NCI-H1436 (cell line): ENCODE measurements around the gene PPHLN1.

Experiments used
- DNase-seq: peaks from one replicate; lab custom pipeline; 2025; lab: John Stamatoyannopoulos, UW

The PPHLN1 gene, protein sequence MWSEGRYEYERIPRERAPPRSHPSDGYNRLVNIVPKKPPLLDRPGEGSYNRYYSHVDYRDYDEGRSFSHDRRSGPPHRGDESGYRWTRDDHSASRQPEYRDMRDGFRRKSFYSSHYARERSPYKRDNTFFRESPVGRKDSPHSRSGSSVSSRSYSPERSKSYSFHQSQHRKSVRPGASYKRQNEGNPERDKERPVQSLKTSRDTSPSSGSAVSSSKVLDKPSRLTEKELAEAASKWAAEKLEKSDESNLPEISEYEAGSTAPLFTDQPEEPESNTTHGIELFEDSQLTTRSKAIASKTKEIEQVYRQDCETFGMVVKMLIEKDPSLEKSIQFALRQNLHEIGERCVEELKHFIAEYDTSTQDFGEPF

DNA sequence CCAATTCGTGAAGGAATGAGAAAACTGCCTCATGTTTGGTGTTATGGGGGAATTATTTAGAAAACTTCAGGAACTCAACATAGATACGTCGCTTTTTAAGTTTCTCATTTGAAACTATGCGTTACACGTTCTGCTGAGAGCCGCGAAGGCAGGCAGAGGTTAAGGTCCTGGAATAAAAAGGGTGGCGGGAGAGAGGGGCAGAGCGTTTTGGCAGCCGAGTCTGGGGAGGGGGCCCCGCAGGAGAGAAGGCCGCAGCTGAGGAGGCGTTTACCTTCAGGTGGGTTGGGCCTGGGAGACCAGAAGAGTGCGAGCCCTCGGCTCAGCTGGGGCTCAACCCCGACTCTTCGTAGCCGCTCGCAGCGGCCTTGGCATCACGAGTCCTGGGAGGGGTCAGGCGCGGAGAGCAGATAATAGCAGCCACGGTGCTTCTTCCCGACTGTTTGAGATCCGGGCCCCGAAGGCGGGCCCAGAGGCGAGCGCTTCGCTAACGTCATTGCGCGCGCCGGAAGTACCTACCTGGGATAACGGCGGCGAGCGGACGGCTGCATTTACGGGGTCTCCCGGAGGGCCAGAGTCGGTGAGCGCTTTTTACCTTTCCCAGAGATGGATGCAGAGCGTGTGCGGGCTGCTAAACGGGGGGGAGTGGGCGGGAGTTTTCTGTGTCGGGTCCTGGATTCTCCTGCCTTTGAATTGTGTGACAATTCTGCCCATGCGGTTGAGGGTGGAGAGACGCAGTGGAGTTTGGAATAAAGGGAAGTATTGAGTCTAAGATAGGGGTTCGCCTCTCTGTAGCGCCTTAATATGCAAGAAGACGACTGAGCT is at the start of gene PPHLN1, which contains the start of gene ZCRB1:
TSS of gene PPHLN1 (plus strand) at position 515 of the 822 bp plus-strand sequence. CDS start 9,736 bp downstream, outside the sequence.
TSS of gene ZCRB1 (minus strand) at position 442 of the 822 bp plus-strand sequence. CDS start 1,992 bp downstream, outside the sequence.
- DNase-seq, result peak; percentile 62

DNA sequence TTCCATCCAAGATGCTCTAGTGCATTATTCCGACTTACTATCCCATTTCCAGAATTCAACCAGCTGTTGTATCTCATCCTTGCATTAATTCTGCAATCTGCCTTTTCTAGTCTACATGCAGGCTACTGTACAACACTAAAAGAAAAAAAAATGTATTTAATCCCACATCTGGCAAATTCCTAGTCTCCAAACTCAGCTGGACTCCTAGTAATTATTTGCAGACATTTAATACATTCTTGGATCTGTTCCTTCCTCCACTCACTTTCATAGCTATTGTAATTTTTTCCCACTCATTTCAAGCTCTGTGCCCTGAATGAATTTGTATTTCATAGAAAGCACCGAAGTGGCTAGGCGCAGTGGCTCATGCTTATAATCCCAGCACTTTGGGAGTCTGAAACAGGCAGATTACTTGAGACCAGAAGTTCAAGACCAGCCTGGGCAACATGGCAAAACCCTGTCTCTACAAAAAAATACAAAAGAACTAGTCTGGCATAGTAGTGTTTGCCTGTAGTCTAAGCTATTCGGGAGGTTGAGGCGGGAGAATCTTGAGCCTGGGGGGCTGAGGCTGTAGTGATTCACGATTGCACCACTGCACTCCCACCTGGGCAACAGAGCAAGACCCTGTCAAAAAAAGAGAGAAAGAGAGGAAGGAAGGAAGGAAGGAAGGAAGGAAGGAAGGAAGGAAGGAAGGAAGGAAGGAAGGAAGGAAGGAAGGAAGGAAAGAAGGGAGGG is 48.4 kb upstream of the PPHLN1 start:
- no peak for DNase-seq

DNA sequence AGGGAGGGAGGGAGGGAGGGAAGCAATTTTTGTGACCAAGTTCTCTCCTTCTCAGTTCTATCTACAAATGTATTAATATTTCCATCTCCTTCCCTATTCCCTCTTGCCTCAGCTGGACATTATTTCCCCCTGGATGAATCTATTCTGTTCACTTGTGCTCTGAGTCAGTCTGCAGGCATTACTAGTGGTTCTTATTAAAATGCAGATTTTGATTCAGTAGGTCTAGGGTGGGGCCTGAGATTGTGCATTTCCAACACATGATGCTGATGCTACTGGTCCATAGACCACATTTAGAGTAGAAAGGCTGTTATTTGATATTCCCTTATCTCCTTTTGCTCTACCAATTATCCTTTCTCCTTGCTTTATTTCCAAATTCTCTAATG is 47.8 kb upstream of the PPHLN1 start:
- no peak for DNase-seq

DNA sequence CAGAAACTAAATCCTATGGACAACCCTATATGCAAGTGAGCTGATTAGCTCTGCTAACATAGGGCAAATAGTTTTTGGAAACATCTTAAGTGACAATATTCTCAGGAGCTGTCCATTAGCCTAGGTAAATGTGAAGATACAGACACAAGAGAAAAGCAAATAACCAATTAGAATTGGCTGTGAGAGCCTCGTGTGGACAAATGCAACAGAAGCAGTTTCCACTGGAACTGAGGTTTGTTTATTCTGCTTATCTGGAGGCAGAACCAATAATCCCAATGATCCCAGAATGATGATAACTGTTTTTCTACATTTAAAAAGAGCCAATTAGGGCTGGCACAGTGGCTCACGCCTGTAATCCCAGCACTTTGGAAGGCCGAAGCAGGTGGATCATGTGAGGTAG is 44.7 kb upstream of the PPHLN1 start:
- no peak for DNase-seq

DNA sequence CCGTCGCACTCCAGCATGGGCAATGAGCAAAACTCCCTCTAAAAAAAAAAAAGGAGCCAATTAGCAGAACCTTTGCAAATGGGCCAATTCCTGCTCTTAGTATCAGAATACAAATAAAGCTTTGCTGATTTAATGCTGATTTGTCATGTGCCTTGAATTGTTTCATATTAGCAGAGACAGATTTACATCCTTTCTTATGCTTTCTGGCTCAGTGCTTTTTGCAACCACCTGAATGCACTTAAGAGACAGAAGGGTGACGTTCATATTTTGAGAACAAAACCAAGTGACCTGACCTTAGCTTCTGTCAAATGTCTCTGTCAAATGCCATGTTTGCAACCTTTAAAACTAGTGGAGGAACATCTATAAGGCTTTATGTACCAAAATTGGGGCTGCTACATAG is 44.1 kb upstream of the PPHLN1 start:
- no peak for DNase-seq

DNA sequence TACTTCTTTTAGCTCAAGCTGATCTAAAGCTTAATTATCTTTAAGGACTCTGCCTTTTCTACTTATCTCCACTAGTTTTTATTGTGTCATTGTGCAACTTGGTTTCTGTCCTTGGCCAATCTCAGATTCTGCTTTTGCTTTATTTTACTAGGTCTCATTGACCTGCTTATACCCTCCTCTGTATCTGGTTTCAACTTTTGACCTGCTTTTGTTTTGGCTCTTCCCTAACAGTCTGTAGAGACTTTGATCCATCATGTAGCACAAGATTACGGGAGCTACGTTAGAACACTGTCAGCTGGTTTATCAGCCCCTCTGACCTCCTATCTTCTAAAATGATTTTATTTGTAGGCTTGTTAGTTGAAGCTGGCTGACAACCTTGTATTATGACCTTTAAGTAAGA is 43.7 kb upstream of the PPHLN1 start:
- DNase-seq, result no peak

DNA sequence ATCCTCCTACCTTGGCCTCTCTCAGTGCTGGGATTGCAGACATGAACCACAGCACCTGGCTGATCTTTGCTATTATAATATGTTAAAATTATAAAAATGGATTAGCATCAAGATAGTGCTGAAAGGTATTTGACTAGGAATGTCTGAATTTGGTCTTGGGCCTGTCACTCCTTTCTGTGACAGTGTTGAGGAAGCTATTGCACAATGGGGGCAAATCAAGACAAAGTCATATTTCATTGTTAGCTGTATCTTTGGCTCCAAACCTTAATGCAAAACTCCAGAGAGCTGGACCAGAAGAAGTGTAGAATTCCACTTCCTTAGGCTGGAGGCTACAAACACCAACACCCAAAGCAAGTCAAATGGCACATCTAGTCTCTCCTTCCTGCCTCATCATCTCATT is 42.2 kb upstream of the PPHLN1 start:
- DNase-seq, result no peak

DNA sequence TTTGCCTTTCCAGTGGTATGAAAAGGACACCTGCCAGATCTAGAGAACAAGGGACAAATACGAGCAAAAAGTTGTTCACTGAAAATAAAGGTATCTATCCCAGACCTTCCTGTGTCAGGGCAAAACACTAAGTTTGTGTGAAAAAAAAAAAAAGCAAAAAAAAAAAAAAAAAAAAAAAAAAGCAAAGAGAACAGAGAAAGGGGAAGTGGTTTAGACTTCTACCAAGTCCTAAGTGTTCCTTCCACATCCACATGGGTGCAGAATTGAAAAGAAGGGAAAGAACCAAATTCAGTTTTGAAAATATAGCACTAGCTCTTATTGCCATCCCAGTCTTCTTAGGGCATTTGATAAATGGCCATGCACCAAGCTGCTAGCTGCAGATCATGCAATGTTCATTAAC is 41.8 kb upstream of the PPHLN1 start:
- no peak for DNase-seq

DNA sequence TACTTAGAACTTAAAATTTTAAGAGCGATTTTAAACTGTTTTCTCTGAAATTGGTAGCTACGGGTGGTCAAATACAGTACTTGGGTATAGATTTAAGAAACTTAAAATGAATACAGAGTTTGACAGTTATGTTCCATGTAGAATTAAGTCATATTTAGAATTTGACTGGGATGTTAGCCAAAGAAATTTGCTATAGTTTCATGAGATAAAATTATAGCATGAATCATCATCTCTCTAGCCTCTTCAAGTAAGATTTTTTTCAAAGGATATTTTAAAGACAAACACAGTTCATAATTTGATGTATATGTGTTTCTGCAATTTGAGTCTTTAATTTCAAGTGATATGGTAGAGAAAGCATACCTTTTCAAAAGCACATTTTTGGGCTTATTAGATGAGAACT is 41.1 kb upstream of the PPHLN1 start:
- no peak for DNase-seq

DNA sequence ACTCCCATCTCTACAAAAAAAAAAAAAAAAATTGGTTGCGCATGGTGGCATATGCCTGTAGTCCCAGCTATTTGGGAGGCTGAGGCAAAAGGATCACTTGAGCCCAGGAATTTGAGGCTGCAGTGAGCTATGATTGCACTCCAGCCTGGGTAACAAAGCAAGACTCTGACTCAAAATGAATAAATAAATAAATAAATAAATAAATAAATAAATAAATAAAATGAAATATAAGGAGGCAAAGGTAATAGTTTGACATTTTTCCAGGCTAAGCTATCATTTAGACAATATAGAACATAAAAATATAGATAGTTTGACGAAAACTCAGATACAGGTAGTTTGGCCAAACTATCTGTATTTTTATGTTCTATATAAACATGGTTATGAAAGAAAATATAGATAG is 40.5 kb upstream of the PPHLN1 start:
- no peak for DNase-seq

DNA sequence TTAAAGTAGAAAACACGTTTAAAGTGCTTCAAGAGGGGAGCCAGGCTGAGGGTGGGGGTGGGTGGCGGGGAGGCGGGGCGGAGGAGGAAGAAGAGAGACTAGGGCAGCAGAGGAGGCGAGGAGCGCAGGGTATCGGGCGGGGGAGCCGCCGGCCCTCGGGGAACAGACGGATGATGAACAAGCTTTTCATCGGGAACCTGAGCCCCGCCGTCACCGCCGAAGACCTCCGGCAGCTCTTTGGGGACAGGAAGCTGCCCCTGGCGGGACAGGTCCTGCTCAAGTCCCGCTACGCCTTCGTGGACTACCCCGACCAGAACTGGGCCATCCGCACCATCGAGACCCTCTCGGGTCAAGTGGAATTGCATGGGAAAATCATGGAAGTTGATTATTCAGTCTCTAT is 39.2 kb upstream of the PPHLN1 start:
- no peak for DNase-seq

DNA sequence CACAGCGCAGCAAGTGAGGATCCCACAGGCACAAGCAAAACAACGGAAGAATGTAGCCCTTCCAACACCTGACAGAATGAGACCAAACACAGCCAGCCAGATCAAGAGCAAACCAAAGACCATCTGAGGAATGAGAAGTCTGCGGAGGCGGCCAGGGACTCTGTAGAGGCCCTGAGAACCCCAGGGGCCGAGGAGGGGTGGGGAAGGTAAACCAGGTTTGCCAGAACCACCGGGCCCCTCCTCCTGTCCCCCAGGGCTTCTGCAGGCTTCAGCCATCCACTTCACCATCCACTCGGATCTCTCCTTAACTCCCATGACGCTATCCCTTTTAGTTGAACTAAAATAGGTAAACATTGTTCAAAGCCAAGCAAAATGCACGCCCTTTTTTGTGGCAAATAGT is 37.4 kb upstream of the PPHLN1 start:
- DNase-seq, result no peak

DNA sequence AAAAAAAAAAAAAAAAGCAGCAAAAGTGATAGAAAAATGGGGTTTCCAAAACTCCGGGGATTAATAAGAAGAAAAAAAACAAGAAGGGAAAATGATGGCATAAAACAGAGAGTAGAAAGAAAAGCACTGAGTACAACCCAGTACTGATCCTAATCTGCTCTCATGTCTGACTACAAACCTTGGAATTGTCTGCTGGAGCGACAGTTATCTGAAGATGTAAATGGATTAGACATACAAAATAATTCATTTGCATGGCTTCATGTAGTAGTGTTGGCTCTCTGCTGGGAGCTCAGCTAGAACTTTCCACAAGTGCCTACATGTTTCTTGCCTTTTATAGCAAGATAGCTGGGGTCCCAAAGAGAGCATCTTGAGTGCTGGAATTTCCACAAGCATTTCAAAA is 34.3 kb upstream of the PPHLN1 start:
- DNase-seq, result no peak

DNA sequence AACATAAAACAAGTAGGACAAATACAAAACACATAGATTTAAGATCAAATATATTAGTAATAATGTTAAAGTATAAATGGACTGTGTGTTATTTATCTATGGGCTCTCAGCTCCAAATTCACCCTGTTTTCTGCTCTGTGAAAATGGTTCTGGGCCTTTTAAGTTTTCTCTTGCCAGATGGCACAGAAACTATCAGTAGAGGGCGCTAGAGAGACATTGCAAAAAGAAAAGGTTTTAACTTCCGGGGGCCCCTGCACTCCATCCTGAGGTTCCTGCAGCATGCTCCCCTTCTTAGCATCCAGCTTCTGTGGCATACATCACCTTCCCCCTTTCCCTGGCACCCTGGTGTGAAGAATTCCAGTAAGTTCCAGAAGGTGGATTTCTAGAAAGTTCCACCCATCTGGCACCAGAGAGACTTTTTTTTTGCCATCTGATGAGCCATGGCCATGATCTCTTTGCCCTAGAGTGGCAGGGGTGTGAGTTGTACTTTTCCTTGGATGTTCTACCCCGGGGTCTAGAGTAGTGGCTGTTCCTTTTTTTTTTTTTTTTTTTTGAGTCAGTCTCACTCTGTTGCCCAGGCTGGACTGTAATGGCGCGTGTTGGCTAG is 29.4 kb upstream of the PPHLN1 start:
- DNase-seq, result no peak

DNA sequence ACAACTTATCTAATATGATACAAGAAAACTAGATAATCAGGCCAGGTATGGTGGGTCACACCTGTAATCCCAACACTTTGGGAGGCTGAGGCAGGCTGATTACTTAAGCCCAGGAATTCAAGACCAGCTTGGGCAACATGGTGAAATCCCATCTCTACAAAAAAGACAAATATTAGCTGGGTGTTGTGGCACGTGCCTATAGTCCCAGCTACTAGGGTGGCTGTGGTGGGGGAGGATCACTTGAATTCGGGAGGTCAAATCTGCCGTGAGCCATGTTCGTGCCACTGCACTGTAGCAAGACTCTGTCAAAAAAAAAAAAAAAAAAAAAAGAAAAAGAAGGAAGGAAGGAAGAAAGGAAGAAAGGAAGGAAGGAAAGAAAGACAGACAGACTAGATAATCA is 27.1 kb upstream of the PPHLN1 start:
- no peak for DNase-seq

DNA sequence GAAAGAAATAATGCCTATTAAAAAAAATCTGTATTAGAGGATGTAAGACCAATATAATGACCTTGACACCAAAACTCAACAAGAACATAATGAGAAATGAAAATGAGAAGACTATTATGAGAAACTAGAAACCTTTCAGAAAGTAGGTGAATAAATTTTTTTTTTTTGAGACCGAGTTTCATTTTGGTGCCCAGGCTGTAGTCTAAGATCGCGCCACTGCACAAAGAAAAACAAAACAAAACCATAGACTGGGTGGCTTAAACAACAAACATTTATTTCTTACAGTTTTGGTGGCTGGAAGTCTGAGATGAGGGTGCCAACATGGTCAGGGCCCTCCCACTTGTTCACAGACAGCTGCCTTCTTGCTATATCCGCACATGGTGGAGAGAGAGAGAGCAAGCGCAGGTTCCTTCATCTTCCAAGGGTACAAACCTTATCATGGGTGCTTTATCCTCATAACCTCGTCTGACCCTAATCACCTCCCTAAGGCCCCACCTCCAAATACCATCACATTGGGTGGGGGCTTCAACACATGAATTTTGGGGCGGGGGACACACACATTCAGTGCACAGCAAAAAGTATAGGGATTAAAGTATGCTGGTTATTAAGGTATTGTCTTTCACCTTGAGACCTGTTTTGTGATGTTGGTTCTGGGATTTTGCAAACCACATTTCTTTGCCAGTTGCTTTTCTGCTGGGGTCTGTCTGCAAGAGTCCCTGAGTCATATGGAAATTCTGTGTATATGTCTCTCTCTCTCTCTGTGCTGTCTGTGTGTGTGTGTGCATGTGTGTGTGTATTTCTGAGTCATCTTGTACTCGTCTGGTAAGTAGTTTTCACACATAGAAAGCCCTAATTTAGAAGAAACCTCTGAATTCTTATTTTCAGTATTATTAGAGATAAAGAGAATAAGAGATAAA is 26.3 kb upstream of the PPHLN1 start:
- no peak for DNase-seq

DNA sequence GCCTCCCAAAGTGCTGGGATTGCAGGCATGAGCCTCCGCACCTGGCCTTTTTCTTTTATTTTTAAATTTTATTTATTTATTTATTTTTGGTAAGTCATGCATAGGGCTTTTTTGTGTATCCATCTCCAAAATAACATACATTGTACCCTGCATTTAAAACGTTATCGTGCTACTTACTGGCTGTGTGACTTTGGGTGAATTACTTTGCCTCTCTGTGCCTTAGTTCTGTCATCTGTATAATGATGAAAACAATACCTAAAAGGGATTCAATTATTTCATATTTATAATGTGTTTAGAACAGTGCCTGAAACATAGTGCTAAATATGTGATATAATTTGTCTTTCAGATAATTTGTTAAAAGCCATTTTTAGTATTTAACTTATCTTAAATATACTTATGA is 19.7 kb upstream of the PPHLN1 start:
- DNase-seq, result no peak

DNA sequence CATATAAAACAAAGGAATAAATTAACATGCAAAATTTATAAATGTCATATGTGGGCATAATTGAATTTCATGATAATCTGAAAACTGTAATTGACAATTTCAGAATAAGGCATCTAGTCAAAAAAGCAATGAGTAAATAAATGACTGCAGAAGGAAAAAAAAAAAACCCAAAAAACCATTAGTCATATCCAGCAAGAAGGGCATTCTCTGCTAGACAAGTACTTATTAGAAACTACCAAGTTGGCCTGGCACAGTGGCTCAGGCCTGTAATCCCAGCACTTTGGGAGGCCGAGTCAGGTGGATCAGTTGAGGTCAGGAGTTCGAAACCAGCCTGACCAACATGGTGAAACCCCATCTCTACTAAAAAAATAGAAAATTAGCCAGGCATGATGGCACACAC is 17.6 kb upstream of the PPHLN1 start:
- DNase-seq, result no peak

DNA sequence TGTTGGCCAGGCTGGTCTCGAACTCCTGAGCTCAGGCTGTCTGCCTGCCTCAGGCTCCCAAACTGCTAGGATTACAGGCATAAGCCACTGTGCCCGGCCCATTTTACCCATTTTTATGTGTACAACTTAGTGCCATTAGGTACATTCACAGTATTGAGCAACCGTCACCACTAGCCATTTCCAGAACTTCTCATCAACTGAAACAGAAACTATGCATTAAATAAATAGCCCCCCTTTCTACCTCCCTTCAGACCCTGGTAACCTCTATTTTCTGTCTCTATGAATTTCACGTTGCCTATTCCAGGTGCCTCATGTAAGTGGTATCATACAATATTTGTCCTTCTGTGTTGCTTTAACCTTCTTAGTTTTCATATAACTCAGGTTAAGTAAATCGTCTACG is 16.0 kb upstream of the PPHLN1 start:
- DNase-seq, result no peak

DNA sequence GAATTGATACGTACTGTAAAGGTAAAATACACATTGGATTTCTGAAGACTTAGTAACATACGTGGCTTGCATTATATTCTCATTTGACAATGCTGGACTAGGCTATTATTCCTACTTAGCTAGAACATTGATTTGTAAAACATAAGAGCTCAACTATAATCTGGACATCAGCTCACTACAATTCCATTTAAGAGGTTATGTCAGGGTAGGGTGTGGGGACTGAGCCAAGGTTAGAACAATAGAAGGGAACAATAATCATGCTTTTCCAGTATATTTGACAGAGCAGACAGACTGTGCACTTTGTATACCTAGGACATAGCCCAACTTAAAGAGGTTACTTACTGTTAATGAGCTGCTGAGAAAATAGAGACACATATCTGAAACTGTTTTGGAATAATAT is 10.9 kb upstream of the PPHLN1 start:
- no peak for DNase-seq

DNA sequence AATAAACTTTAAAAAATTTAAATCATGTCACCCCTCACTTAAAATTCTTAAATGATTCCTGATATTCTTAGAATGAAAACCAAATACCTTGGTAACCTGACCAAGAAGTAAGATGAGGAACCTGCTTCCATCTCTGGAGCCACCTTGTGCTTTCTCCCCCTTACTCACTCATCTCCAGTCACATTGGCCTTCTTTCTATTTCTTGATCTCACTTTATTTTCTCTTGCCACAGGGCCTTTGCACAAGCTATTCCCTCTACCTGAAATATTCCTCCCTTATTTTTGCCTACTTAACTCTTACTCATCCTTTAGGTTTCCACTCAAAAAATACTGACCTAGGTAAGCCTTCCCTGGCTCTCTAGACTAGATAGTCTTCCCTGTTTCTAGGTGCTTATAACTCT is 5.2 kb upstream of the PPHLN1 start:
- no peak for DNase-seq
